DOHH2 (cell line): ENCODE measurements around the gene REN.

ENCODE experiments used
- H3F3A ChIP-seq: fragments of 200-600 bp; sonication (generic), shearing (Covaris generic); 2 replicates; pipeline ENCODE4 v1.6.0; 2016; ENCODE audit warnings: antibody characterized with exemption, mild to moderate bottlenecking; ENCODE audit not compliant: control insufficient read depth, insufficient read depth
- H3K27ac ChIP-seq: fragments of 200-600 bp; sonication (generic); 2 replicates; pipeline ENCODE4 v1.5.1; 2014; ENCODE audit warnings: low read depth, mild to moderate bottlenecking, low read length, moderate library complexity
- H3K27me3 ChIP-seq: fragments of 200-600 bp; sonication (generic); 2 replicates; pipeline ENCODE4 v1.6.1; 2014; ENCODE audit warnings: mild to moderate bottlenecking, low read length, mixed read lengths; ENCODE audit not compliant: control insufficient read depth
- H3K36me3 ChIP-seq: fragments of 200-600 bp; sonication (generic); 2 replicates; pipeline ENCODE4 v1.6.1; 2014; ENCODE audit warnings: mild to moderate bottlenecking, low read length, moderate library complexity, mixed read lengths; ENCODE audit not compliant: control insufficient read depth
- H3K4me1 ChIP-seq: fragments of 200-600 bp; sonication (generic); 2 replicates; pipeline ENCODE4 v1.6.1; 2014; ENCODE audit warnings: mild to moderate bottlenecking, low read length, mixed read lengths; ENCODE audit not compliant: control insufficient read depth
- H3K4me2 ChIP-seq: fragments of 200-600 bp; sonication (generic); 2 replicates; pipeline ENCODE4 v1.6.0; 2014; ENCODE audit warnings: mild to moderate bottlenecking, low read length, moderate library complexity
- H3K4me3 ChIP-seq: fragments of 200-600 bp; sonication (generic); 2 replicates; pipeline ENCODE4 v1.5.1; 2014; ENCODE audit warnings: mild to moderate bottlenecking, low read length, mixed read lengths
- H3K79me2 ChIP-seq: fragments of 200-600 bp; sonication (generic); 2 replicates; pipeline ENCODE4 v1.6.1; 2014; ENCODE audit warnings: mild to moderate bottlenecking, low read length, mixed read lengths; ENCODE audit not compliant: control insufficient read depth
- H3K9me2 ChIP-seq: fragments of 200-600 bp; sonication (generic); replicated peaks from 2 replicates; pipeline ENCODE4 v1.6.1; 2014; ENCODE audit warnings: mild to moderate bottlenecking, low read length, mixed read lengths; ENCODE audit not compliant: control insufficient read depth
- H3K9me3 ChIP-seq: fragments of 200-600 bp; sonication (generic); 2 replicates; pipeline ENCODE4 v1.6.1; 2014; ENCODE audit warnings: antibody characterized with exemption, low read length, mixed read lengths; ENCODE audit not compliant: control insufficient read depth, insufficient read depth
- H4K20me1 ChIP-seq: fragments of 200-600 bp; sonication (generic); 2 replicates; pipeline ENCODE4 v1.6.0; 2014; ENCODE audit warnings: low read depth, mild to moderate bottlenecking, antibody characterized with exemption, low read length, moderate library complexity; ENCODE audit not compliant: control insufficient read depth, insufficient read depth
- CTCF ChIP-seq: fragments of 200-600 bp; sonication (generic); IDR thresholded peaks from one replicate; pipeline ENCODE4 v1.5.1; 2014; ENCODE audit warnings: antibody characterized with exemption, mild to moderate bottlenecking, low read depth, low read length; ENCODE audit not compliant: poor library complexity, severe bottlenecking
- EZH2phosphoT487 ChIP-seq: fragments of 200-600 bp; sonication (generic); IDR thresholded peaks from 2 replicates; pipeline ENCODE4 v1.6.1; 2017; ENCODE audit warnings: borderline replicate concordance, mild to moderate bottlenecking, antibody characterized with exemption, low read length, moderate library complexity, mixed read lengths

Gene REN

DNA sequence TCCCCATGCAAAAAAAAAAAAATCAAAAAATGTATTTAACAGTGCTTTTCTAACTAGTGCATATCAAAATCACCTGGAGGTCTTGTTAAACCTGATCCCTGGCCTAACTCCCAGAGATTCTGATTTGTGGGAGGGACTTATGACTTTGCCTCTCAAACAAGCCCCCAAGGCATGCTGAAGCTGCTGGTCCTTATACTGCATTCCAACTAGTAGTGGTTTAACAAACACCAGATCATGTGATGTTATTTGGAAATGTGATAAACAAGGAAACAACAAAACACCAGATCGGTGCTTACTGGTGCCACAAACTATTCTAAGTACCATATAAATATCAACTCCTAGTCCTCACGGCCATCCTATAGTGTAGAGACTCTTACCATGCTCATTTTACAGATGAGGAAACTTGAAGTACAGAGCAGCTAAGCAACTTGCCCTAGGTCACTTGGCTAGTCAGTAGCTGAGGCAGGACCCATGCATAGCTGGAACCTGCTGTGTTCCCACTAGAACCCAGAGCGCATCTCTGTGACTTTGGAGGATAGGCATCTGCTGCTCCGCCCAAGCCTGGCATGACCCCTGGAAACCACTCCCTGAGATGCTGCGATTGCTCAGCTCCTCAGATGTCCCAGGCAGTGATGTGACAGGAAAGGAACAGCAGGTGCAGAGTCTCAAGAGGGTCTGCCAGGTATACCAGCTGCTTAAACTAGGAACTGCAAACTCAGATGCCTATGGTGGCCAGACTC lies 55.1 kb downstream of the REN start:
- Histone ChIP-seq H3K27ac (no peak overlapping the region), H3K9me3 (no peaks in the 10 kb centered on the region), H3K4me2 (no peak overlapping the region), H3K9me2 (no peaks in the 10 kb centered on the region), H3K27me3 (no peaks in the 10 kb centered on the region), H3K79me2 (no peaks in the 10 kb centered on the region), H4K20me1 (no peaks in the 10 kb centered on the region), H3K4me3 (no peak overlapping the region), H3K4me1 (no peaks in the 10 kb centered on the region), H3K36me3 (no peaks in the 10 kb centered on the region), H3F3A (no peaks in the 10 kb centered on the region)
- TF ChIP-seq EZH2phosphoT487 = no peak
- no peak for TF ChIP-seq CTCF

- no peaks in the 10 kb centered on the region for H3K9me2 ChIP-seq
- H3K36me3 ChIP-seq = no peaks in the 10 kb centered on the region
- peaks cover 3% of the 10 kb centered on the region; the same call in 1 of the 2 replicates for H3K27me3 ChIP-seq
- H3F3A ChIP-seq = no peaks in the 10 kb centered on the region
- H3K79me2 ChIP-seq = no peaks in the 10 kb centered on the region
- no peaks in the 10 kb centered on the region for H4K20me1 ChIP-seq
- H3K4me1 ChIP-seq = no peaks in the 10 kb centered on the region
- no peak for TF ChIP-seq EZH2phosphoT487
- no peak for TF ChIP-seq CTCF
- no peak overlapping the region for H3K4me3 ChIP-seq
- no peak overlapping the region for H3K4me2 ChIP-seq
- no peak overlapping the region for H3K27ac ChIP-seq
- H3K9me3 ChIP-seq = no peaks in the 10 kb centered on the region
These were observed 57.6 kb downstream of the REN start for GRCh38 chr1:204108312-204109141.

DNA sequence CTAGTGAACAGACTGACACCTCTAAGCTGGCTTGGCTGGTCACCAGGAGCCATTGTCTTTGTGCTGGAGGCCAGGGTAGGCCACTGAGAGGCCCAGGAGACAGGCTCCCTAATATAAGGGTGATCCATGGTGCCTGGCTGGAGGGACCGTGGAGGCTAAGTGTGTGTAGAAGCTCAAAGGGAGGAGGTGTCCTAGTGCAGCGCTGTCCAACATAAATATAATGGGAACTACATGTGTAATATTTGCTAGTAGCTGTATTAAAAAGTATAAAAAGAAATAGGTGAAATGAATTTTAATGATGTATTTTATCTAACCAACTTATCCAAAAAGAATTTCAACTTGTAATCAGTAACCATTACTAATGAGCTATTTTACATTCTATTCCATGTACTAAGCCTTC lies 58.2 kb downstream of the REN start:
- no peaks in the 10 kb centered on the region for H4K20me1 ChIP-seq
- TF ChIP-seq CTCF (no peak), EZH2phosphoT487 (no peak)
- H3K4me1 ChIP-seq = no peaks in the 10 kb centered on the region
- no peaks in the 10 kb centered on the region for H3F3A ChIP-seq
- H3K79me2 ChIP-seq = no peaks in the 10 kb centered on the region
- no peaks in the 10 kb centered on the region for H3K9me2 ChIP-seq
- peaks cover 3% of the 10 kb centered on the region; the same call in 1 of the 2 replicates for H3K27me3 ChIP-seq
- no peak overlapping the region for H3K4me2 ChIP-seq
- H3K27ac ChIP-seq = no peak overlapping the region
- no peaks in the 10 kb centered on the region for H3K9me3 ChIP-seq
- H3K4me3 ChIP-seq = no peak overlapping the region
- no peaks in the 10 kb centered on the region for H3K36me3 ChIP-seq
